Endothelial cell of umbilical vein (primary cell): ENCODE measurements around the gene BRF1. TPM values are rescaled to one million over a fixed set of nuclear protein-coding genes. Genes with fewer than 3 reads are reported as not detected.

ENCODE experiments used
- BruUV-seq: library from RNA; stranded (reverse); fragments of 400-500 nt; replicated peaks from 2 replicates; lab custom pipeline; 2021; lab: Mats Ljungman, UMichigan
- CTCF ChIA-PET: fragments of 300-600, 350-600 bp; sonication (Branson Sonifier 250); formaldehyde crosslinking; loops from one replicate; lab custom pipeline; 2021; ENCODE audit warnings: antibody characterized with exemption, inconsistent platforms; lab: Charles Lee
- POLR2A ChIA-PET: fragments of 300-600, 350-600 bp; sonication (Branson Sonifier 250); formaldehyde crosslinking; loops from one replicate; lab custom pipeline; 2021; ENCODE audit warnings: antibody characterized with exemption, inconsistent platforms; lab: Charles Lee
- DNase-seq: peaks from one replicate; pipeline ENCODE4 v3.0.0-alpha.2; 2011; ENCODE audit warnings: low read depth, low spot score
- FAIRE-seq: peaks from 2 replicates; lab custom pipeline; 2011; peaks lifted over from hg19 to GRCh38; lab: Jason Lieb, UNC
- H2AFZ ChIP-seq: 2 replicates; pipeline ENCODE4 v1.6.0; 2012; ENCODE audit warnings: low read depth, low read length, control low read depth, inconsistent platforms
- H3K27ac ChIP-seq: 2 replicates; pipeline ENCODE4 v1.5.1; 2011; ENCODE audit warnings: low read depth, mild to moderate bottlenecking, control low read depth, low read length, moderate library complexity; ENCODE audit not compliant: insufficient read depth
- H3K27me3 ChIP-seq, 2 experiments: 2 replicates each; pipeline versions ENCODE4 v1.6.0 to v1.6.1; 2011; ENCODE audit warnings: low read length in 2 of 2, mixed read lengths in 1 of 2; ENCODE audit not compliant: control insufficient read depth in 2 of 2, insufficient read depth in 2 of 2
- H3K36me3 ChIP-seq, 2 experiments: 2 replicates in 1 of 2; 3 replicates in 1 of 2; pipeline ENCODE4 v1.5.1; 2011; ENCODE audit warnings: low read length in 2 of 2, mild to moderate bottlenecking in 1 of 2, moderate library complexity in 1 of 2; ENCODE audit not compliant: control insufficient read depth in 2 of 2, insufficient read depth in 2 of 2; ENCODE audit errors: extremely low read depth in 1 of 2
- H3K4me1 ChIP-seq: 3 replicates; pipeline ENCODE4 v1.5.1; 2011; ENCODE audit warnings: mild to moderate bottlenecking, low read length; ENCODE audit not compliant: control insufficient read depth, insufficient read depth; ENCODE audit errors: extremely low read depth
- H3K4me2 ChIP-seq: 2 replicates; pipeline ENCODE4 v1.6.1; 2011; ENCODE audit warnings: low read length, control low read depth, mixed read lengths; ENCODE audit not compliant: insufficient read depth
- H3K4me3 ChIP-seq, 3 experiments: fragments of 200-600 bp in 1 of 3; sonication (generic), shearing (Covaris generic) in 1 of 3; replicated peaks in 1 of 3; 2 replicates each; pipeline ENCODE4 v1.5.1; 2011 to 2016; ENCODE audit warnings: control low read depth in 3 of 3, low read length in 3 of 3, mild to moderate bottlenecking in 2 of 3, inconsistent platforms in 1 of 3, low read depth in 1 of 3, moderate library complexity in 1 of 3; ENCODE audit not compliant: insufficient read depth in 1 of 3
- H3K79me2 ChIP-seq: 2 replicates; pipeline ENCODE4 v1.6.0; 2012; ENCODE audit warnings: low read length, inconsistent platforms; ENCODE audit not compliant: control insufficient read depth, insufficient read depth
- H3K9ac ChIP-seq: replicated peaks from 2 replicates; pipeline ENCODE3; 2011; ENCODE audit warnings: low read length, control low read depth; ENCODE audit not compliant: insufficient read depth; ENCODE audit errors: extremely low read depth
- H3K9me1 ChIP-seq: replicated peaks from 3 replicates; pipeline ENCODE4 v1.6.0; 2011; ENCODE audit warnings: mild to moderate bottlenecking, low read length; ENCODE audit not compliant: control insufficient read depth, insufficient read depth; ENCODE audit errors: extremely low read depth
- H3K9me3 ChIP-seq: replicated peaks from 2 replicates; pipeline ENCODE4 v1.5.1; 2012; ENCODE audit warnings: low read length, inconsistent platforms; ENCODE audit not compliant: control insufficient read depth, insufficient read depth
- H4K20me1 ChIP-seq: replicated peaks from 2 replicates; pipeline ENCODE3; 2011; ENCODE audit warnings: mild to moderate bottlenecking, low read length; ENCODE audit not compliant: control insufficient read depth, insufficient read depth; ENCODE audit errors: extremely low read depth
- CTCF ChIP-seq, 2 donors: IDR thresholded peaks; 1 replicate in 1 of 2; 2 replicates in 1 of 2; pipeline ENCODE4 v1.5.1; 2011; ENCODE audit warnings: low read length in 2 of 2, mild to moderate bottlenecking in 2 of 2, moderate library complexity in 2 of 2, control low read depth in 1 of 2, inconsistent platforms in 1 of 2, low read depth in 1 of 2; ENCODE audit not compliant: insufficient read depth in 1 of 2; ENCODE audit errors: extremely low read depth in 1 of 2
- EZH2 ChIP-seq: IDR thresholded peaks from 2 replicates; pipeline ENCODE4 v1.6.1; 2012; ENCODE audit warnings: borderline replicate concordance, low read depth, mild to moderate bottlenecking, moderate library complexity, low read length, inconsistent platforms; ENCODE audit not compliant: severe bottlenecking
- FOS ChIP-seq: IDR thresholded peaks from 2 replicates; pipeline ENCODE4 v1.6.1; 2011; ENCODE audit warnings: mild to moderate bottlenecking, low read length, moderate library complexity, borderline replicate concordance; ENCODE audit not compliant: insufficient read depth
- GATA2 ChIP-seq: IDR thresholded peaks from 2 replicates; pipeline ENCODE4 v1.7.0; 2011; ENCODE audit warnings: low read depth, mild to moderate bottlenecking, moderate library complexity, mixed read lengths, low read length; ENCODE audit not compliant: insufficient read length, insufficient read depth
- JUN ChIP-seq: IDR thresholded peaks from 2 replicates; pipeline ENCODE4 v1.6.1; 2011; ENCODE audit warnings: borderline replicate concordance, low read depth; ENCODE audit not compliant: insufficient read length, insufficient read depth
- MYC ChIP-seq: IDR thresholded peaks from one replicate; pipeline ENCODE4 v1.6.1; 2011; ENCODE audit warnings: mild to moderate bottlenecking, low read depth, low read length
- POLR2A ChIP-seq: IDR thresholded peaks from 2 replicates; pipeline ENCODE4 v1.6.1; 2012; ENCODE audit warnings: low read depth, mild to moderate bottlenecking, control low read depth, low read length
- POLR2AphosphoS5 ChIP-seq: IDR thresholded peaks from 2 replicates; pipeline ENCODE4 v1.6.1; 2012; ENCODE audit warnings: low read depth, mild to moderate bottlenecking, control low read depth, low read length, moderate library complexity; ENCODE audit not compliant: insufficient read depth
- dilution Hi-C: fragments of 300-500 bp; cut with MboI; formaldehyde crosslinking; loops from one replicate; pipeline ENCODE4 v1.15.0; 2019; ENCODE audit warnings: low sequenced_read_pairs; ENCODE audit not compliant: extremely low pct_ligation_motif_present
- intact Hi-C: fragments of 100-400 bp; cut with micrococcal nuclease; formaldehyde crosslinking; loops from one replicate; pipeline ENCODE4 v1.10.0; 2022
- polyA plus RNA-seq, 4 experiments: library from polyadenylated mRNA; depleted of rRNA in 3 of 4; stranded (reverse) in 3 of 4; unstranded in 1 of 4; fragments of >200 nt; gene quantifications; 2 replicates each; pipeline versions ENCODE4 v1.2.1 to v1.2.3, GENCODE V29; 2011 to 2012; ENCODE audit warnings: missing spikeins in 1 of 4
- total RNA-seq: library from RNA; stranded (reverse); gene quantifications from 2 replicates; pipeline ENCODE4 v1.2.3, GENCODE V29; 2021
- TF ChIP-seq, protein P1 (sequence below): IDR thresholded peaks from 2 replicates; pipeline ENCODE4 v1.6.1; 2011; ENCODE audit not compliant: insufficient read depth, insufficient read length

BRF1 gene
- total and polyA plus RNA-seq, 2 donors (not counting 3 experiments of a cell fraction or from before 2014, with no cell fraction given): 19.0 to 47.2 TPM

DNA sequence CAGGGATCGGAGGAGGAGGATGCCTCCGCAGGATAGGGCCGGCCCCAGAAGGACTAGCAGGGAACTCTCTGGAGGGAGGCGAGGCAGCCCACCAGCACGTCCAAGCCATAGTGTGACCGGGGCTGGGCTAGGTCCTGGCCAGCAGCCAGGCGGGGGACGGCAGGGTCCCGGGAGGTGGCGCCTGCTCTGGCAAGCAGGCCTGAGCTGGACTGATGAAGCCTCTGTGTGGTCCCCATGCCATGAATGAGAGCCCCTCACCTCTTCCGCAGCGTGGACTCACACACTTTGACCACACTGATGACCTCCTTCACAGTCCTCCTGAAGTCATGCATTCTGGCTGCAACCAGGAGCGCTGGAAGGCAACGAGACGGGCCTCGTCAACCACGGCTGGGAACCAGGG lies 72.2 kb downstream of the BRF1 start:
- FAIRE-seq (no peak), DNase-seq (no peak)
- intact Hi-C loops: no loop called here
- Histone ChIP-seq H3K4me1 (no peaks in the 10 kb centered on the region), H3K9me3 (no peaks in the 10 kb centered on the region), H2AFZ (no peak overlapping the region), H3K4me3 (no peak overlapping the region), H3K79me2 (peaks cover 2% of the 10 kb centered on the region), H3K9me1 (no peaks in the 10 kb centered on the region), H3K4me2 (no peak overlapping the region), H3K9ac (no peak overlapping the region), H3K36me3 (peaks cover 0 to 6% of the 10 kb centered on the region in 2 experiments), H4K20me1 (no peaks in the 10 kb centered on the region), H3K27me3 (no peaks in the 10 kb centered on the region), H3K27ac (no peak overlapping the region)
- no TSS peak for BruUV-seq
- dilution Hi-C loops: no loop called here
- CTCF ChIA-PET: no interaction called here
- POLR2A ChIA-PET: no interaction called here
- TF ChIP-seq FOS (no peak), GATA2 (no peak)

DNA sequence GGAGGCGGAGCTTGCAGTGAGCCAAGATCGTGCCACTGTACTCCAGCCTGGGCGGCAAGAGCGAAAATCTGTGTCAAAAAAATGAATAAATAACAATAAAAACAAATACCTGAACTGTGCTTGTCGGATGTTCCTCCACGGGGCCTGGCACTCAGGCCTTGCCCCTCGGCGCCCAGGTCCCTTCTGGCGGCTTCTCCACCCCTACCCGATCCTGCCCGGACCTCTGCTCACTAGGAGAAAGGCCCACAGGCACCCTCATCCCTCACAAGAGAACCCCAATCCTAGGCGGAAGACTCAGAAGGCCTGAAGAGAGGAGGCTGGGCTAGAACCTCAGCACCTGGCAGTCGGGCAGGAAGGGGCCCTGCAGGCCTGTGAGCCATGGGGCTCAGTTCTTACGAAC lies 73.5 kb downstream of the BRF1 start:
- no peak for FAIRE-seq
- H3K9me1 ChIP-seq: no peaks in the 10 kb centered on the region
- CTCF ChIA-PET: interaction anchor here (1.1 kb wide), 1 partner anchor 10 kb away, joined by 3 read pairs; no protein-coding TSS in a partner anchor
- H3K27ac ChIP-seq: no peak overlapping the region
- DNase-seq: no peak
- TF ChIP-seq CTCF (IDR thresholded peaks at IDR 0.05; ENCODE audit: extremely low read depth in 1 of 2, insufficient read depth in 1 of 2, low read depth in 1 of 2, low read length in 2 of 2): no peak
- no peak for TF ChIP-seq JUN
- no peak for TF ChIP-seq POLR2AphosphoS5
- TF ChIP-seq POLR2A: no peak
- TF ChIP-seq FOS: no peak
- TF ChIP-seq MYC: no peak
- TF ChIP-seq, protein P1, sequence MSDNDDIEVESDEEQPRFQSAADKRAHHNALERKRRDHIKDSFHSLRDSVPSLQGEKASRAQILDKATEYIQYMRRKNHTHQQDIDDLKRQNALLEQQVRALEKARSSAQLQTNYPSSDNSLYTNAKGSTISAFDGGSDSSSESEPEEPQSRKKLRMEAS: no peak
- TF ChIP-seq EZH2: no peak
- TF ChIP-seq GATA2: no peak
- peaks cover 0 to 10% of the 10 kb centered on the region in 2 experiments for H3K36me3 ChIP-seq
- BruUV-seq: no TSS peak
- no peak overlapping the region for H3K9ac ChIP-seq
- no peak overlapping the region for H2AFZ ChIP-seq
- no peak overlapping the region for H3K4me3 ChIP-seq
- no peaks in the 10 kb centered on the region for H3K27me3 ChIP-seq
- intact Hi-C loops: no loop called here
- peaks cover 2% of the 10 kb centered on the region for H3K79me2 ChIP-seq
- no peak overlapping the region for H3K4me2 ChIP-seq
- H3K9me3 ChIP-seq: no peaks in the 10 kb centered on the region
- H3K4me1 ChIP-seq: no peaks in the 10 kb centered on the region
- no peaks in the 10 kb centered on the region for H4K20me1 ChIP-seq
- dilution Hi-C loops: no loop called here
- POLR2A ChIA-PET: interaction anchor here (0.7 kb wide), 1 partner anchor 98 kb away, joined by 3 read pairs; no protein-coding TSS in a partner anchor
